Psoas muscle (tissue), 8 donors: ENCODE results near the gene ACTL8. TPM values are rescaled to one million over a fixed set of nuclear protein-coding genes. Genes with fewer than 3 reads are reported as not detected.

ENCODE experiments used
- ATAC-seq, 4 donors: fragments of 200-7000 bp; cut with Tn5 transposase; one replicate each; pipeline ENCODE4 v1.9.1; 2020; ENCODE audit warnings: moderate library complexity in 3 of 4, mild to moderate bottlenecking in 2 of 4
- DNase-seq, 2 donors: peaks; one replicate each; pipeline ENCODE4 v3.0.0-alpha.2; 2020
- H3K27ac ChIP-seq: fragments of 200-600 bp; one replicate; pipeline ENCODE4 v1.8.0; 2022
- H3K27me3 ChIP-seq, 3 donors: fragments of 200-600 bp in 1 of 3; one replicate each; pipeline versions ENCODE4 v1.6.1 to v1.8.0; 2013 to 2022; ENCODE audit warnings: low read length in 2 of 3, mild to moderate bottlenecking in 2 of 3, moderate library complexity in 1 of 3; ENCODE audit not compliant: insufficient read depth in 3 of 3
- H3K36me3 ChIP-seq, 2 donors: fragments of 200-600 bp in 1 of 2; one replicate each; pipeline versions ENCODE4 v1.6.1 to v1.8.0; 2013 to 2022; ENCODE audit warnings: low read depth in 1 of 2, mild to moderate bottlenecking in 1 of 2, moderate library complexity in 1 of 2; ENCODE audit not compliant: insufficient read depth in 1 of 2
- H3K4me1 ChIP-seq: fragments of 200-600 bp; one replicate; pipeline ENCODE4 v1.8.0; 2022
- H3K4me3 ChIP-seq: fragments of 200-600 bp; one replicate; pipeline ENCODE4 v1.8.0; 2022; ENCODE audit warnings: mild to moderate bottlenecking
- H3K9me3 ChIP-seq: fragments of 200-600 bp; one replicate; pipeline ENCODE4 v1.8.0; 2022
- CTCF ChIP-seq: fragments of 200-600 bp; IDR thresholded peaks from one replicate; pipeline ENCODE4 v1.8.0; 2022; ENCODE audit warnings: antibody characterized with exemption
- WGBS, 3 donors: extraction: QIAGEN DNeasy Blood & Tissue Kit; methylation state at CpG; one replicate each; pipeline versions ENCODE4 v1.1.6 to v1.1.7; 2013; 5-methylcytosine and 5-hydroxymethylcytosine counted together
- intact Hi-C, 2 donors: fragments of 100-400 bp; cut with DNase I; formaldehyde crosslinking; loops; one replicate each; pipeline versions ENCODE4 v1.11.0 to v1.14.2; 2022
- polyA plus RNA-seq, 3 donors: library from polyadenylated mRNA; stranded (reverse); fragments of 200-250 nt; gene quantifications; one replicate each; pipeline ENCODE4 v1.2.3, GENCODE V29; 2013
- total RNA-seq, 4 donors: library from RNA; stranded (reverse); fragmentation: NEBNext Ultra II Directional in 2 of 4; extraction: Animal tissue kit (Norgen Biotek cat#: 25700) in 2 of 4; gene quantifications; one replicate each; pipeline versions ENCODE4 v1.2.1 to v1.2.4, GENCODE V29; 2021 to 2023
- donor health status: healthy with polysubstance abuse.
- donor health status: DM: no; HTN: no; CAD: no; lungs with moderate emphysema.
- donor health status: Bipolar disorder and iron deficiency.
- donor health status: healthy.
- donor health status: DM: yes; HTN: yes; CAD: no.
- donor health status: DM: no; HTN: no; CAD: no.
- donor health status: DM: no; HTN: no; CAD: no.
- donor health status: DM: yes; HTN: yes; CAD: no.

The ACTL8 gene
- total and polyA plus RNA-seq, 7 donors, result not detected

GRCh38 chr1:17728123-17728712 lies 26.9 kb upstream of the ACTL8 start:
- DNase-seq (no peak), ATAC-seq (no peak)
- Histone ChIP-seq H3K36me3 (no peaks in the 10 kb centered on the region), H3K27ac (no peak overlapping the region), H3K4me3 (no peak overlapping the region), H3K27me3 (peaks cover 0 to 14% (median 0%) of the 10 kb centered on the region in 3 donors), H3K4me1 (no peaks in the 10 kb centered on the region), H3K9me3 (no peaks in the 10 kb centered on the region)
- intact Hi-C loops, result no loop called here
- WGBS, 3 donors, result 77 to 81% (median 79%) methylated on average over 6 of the region's 6 CpGs
- no peak for TF ChIP-seq CTCF

- H3K4me1 ChIP-seq, result no peaks in the 10 kb centered on the region
- WGBS, 3 donors, result 86 to 90% (median 89%) methylated on average over 11 to 12 of the region's 12 CpGs
- no peaks in the 10 kb centered on the region for H3K9me3 ChIP-seq
- ATAC-seq (no peak), DNase-seq (no peak)
- H3K27ac ChIP-seq, result no peak overlapping the region
- no peak for TF ChIP-seq CTCF
- H3K4me3 ChIP-seq, result no peak overlapping the region
- intact Hi-C loops, result no loop called here
- H3K27me3 ChIP-seq, result peaks cover 0 to 18% (median 0%) of the 10 kb centered on the region in 3 donors
- no peaks in the 10 kb centered on the region for H3K36me3 ChIP-seq
These were observed 25.9 kb upstream of the ACTL8 start for GRCh38 chr1:17729248-17729647.

GRCh38 chr1:17729909-17730308 lies 25.2 kb upstream of the ACTL8 start:
- H3K4me3 ChIP-seq, result no peak overlapping the region
- peaks cover 0 to 18% (median 0%) of the 10 kb centered on the region in 3 donors for H3K27me3 ChIP-seq
- H3K9me3 ChIP-seq, result no peaks in the 10 kb centered on the region
- no peak for DNase-seq
- no peaks in the 10 kb centered on the region for H3K36me3 ChIP-seq
- no peak for ATAC-seq
- intact Hi-C loops, result no loop called here
- H3K27ac ChIP-seq, result no peak overlapping the region
- 74 to 84% (median 77%) methylated on average over 10 of the region's 10 CpGs for WGBS, 3 donors
- no peaks in the 10 kb centered on the region for H3K4me1 ChIP-seq
- TF ChIP-seq CTCF, result no peak

- 63 to 76% (median 63%) methylated on average over 5 of the region's 5 CpGs for WGBS, 3 donors
- Histone ChIP-seq H3K27ac (no peak overlapping the region), H3K4me3 (no peak overlapping the region), H3K9me3 (no peaks in the 10 kb centered on the region), H3K4me1 (no peaks in the 10 kb centered on the region), H3K27me3 (peaks cover 0 to 18% (median 0%) of the 10 kb centered on the region in 3 donors), H3K36me3 (no peaks in the 10 kb centered on the region)
- intact Hi-C loops, result no loop called here
- no peak for DNase-seq
- TF ChIP-seq CTCF, result no peak
- no peak for ATAC-seq
These were observed 23.7 kb upstream of the ACTL8 start for GRCh38 chr1:17731460-17731859.

GRCh38 chr1:17732475-17732874 lies 22.7 kb upstream of the ACTL8 start:
- H3K4me3 ChIP-seq, result no peak overlapping the region
- ATAC-seq (no peak), DNase-seq (no peak)
- intact Hi-C loops, result no loop called here
- no peak for TF ChIP-seq CTCF
- no peaks in the 10 kb centered on the region for H3K4me1 ChIP-seq
- H3K36me3 ChIP-seq, result no peaks in the 10 kb centered on the region
- H3K27me3 ChIP-seq, result peaks cover 0 to 9% (median 0%) of the 10 kb centered on the region in 3 donors
- H3K9me3 ChIP-seq, result no peaks in the 10 kb centered on the region
- 92 to 98% (median 94%) methylated on average over 2 of the region's 2 CpGs for WGBS, 3 donors
- no peak overlapping the region for H3K27ac ChIP-seq
